GM23248 (cell line): ENCODE data around the gene CALM1. TPM values are rescaled to one million over a fixed set of nuclear protein-coding genes. Genes with fewer than 3 reads are reported as not detected.

Source experiments
- DNase-seq: peaks from one replicate; pipeline ENCODE4 v3.0.0-alpha.2; 2015
- H2AFZ ChIP-seq: fragments of 200-600 bp; sonication (generic); 2 replicates; pipeline ENCODE4 v1.6.1; 2016; ENCODE audit warnings: antibody characterized with exemption
- H3F3A ChIP-seq: fragments of 200-600 bp; sonication (generic); 2 replicates; pipeline ENCODE4 v1.6.1; 2016; ENCODE audit warnings: mild to moderate bottlenecking, antibody characterized with exemption, mixed run types; ENCODE audit not compliant: insufficient read depth
- H3K27ac ChIP-seq: fragments of 200-600 bp; sonication (generic); 2 replicates; pipeline ENCODE4 v1.5.1; 2016; ENCODE audit warnings: mild to moderate bottlenecking
- H3K27me3 ChIP-seq: fragments of 200-600 bp; sonication (generic); replicated peaks from 2 replicates; pipeline ENCODE4 v1.6.1; 2016; ENCODE audit warnings: mild to moderate bottlenecking; ENCODE audit not compliant: insufficient read depth
- H3K36me3 ChIP-seq: fragments of 200-600 bp; sonication (generic); 2 replicates; pipeline ENCODE4 v1.6.1; 2016; ENCODE audit warnings: low read depth, mild to moderate bottlenecking
- H3K4me1 ChIP-seq: fragments of 200-600 bp; sonication (generic); 2 replicates; pipeline ENCODE4 v1.6.1; 2016; ENCODE audit warnings: mild to moderate bottlenecking; ENCODE audit not compliant: insufficient read depth
- H3K4me2 ChIP-seq: fragments of 200-600 bp; sonication (generic); one replicate; pipeline ENCODE4 v1.6.1; 2016; ENCODE audit warnings: mild to moderate bottlenecking; ENCODE audit not compliant: unreplicated experiment
- H3K4me3 ChIP-seq: fragments of 200-600 bp; sonication (generic); 2 replicates; pipeline ENCODE4 v1.5.1; 2016; ENCODE audit warnings: mild to moderate bottlenecking
- H3K79me2 ChIP-seq: fragments of 200-600 bp; sonication (generic); 2 replicates; pipeline ENCODE4 v1.6.1; 2016; ENCODE audit warnings: mild to moderate bottlenecking; ENCODE audit not compliant: insufficient read depth
- H3K9ac ChIP-seq: fragments of 200-600 bp; sonication (generic); 2 replicates; pipeline ENCODE4 v1.6.1; 2016; ENCODE audit warnings: mild to moderate bottlenecking
- H3K9me2 ChIP-seq: fragments of 200-600 bp; sonication (generic); 2 replicates; pipeline ENCODE4 v1.6.1; 2016; ENCODE audit warnings: mixed run types, mild to moderate bottlenecking, moderate library complexity; ENCODE audit not compliant: insufficient read depth
- H3K9me3 ChIP-seq: fragments of 200-600 bp; sonication (generic); one replicate; pipeline ENCODE4 v1.6.1; 2017; ENCODE audit warnings: low read depth
- H4K20me1 ChIP-seq: fragments of 200-600 bp; sonication (generic); 2 replicates; pipeline ENCODE4 v1.6.0; 2016; ENCODE audit not compliant: insufficient read depth
- EZH2 ChIP-seq: fragments of 200-600 bp; sonication (generic); IDR thresholded peaks from 2 replicates; pipeline ENCODE4 v1.6.1; 2018; ENCODE audit warnings: antibody characterized with exemption, mild to moderate bottlenecking; ENCODE audit not compliant: insufficient read depth, poor library complexity, severe bottlenecking
- EZH2phosphoT487 ChIP-seq: fragments of 200-600 bp; sonication (generic); IDR thresholded peaks from 2 replicates; pipeline ENCODE4 v1.6.1; 2018; ENCODE audit warnings: antibody characterized with exemption, moderate library complexity, mild to moderate bottlenecking, low read depth; ENCODE audit not compliant: insufficient read depth
- WGBS, 2 experiments: methylation state at CpG; one replicate each; pipeline ENCODE4 v1.1.6; 2015 to 2017; ENCODE audit warnings: low lambda C conversion rate in 2 of 2, low coverage in 1 of 2; ENCODE audit errors: missing lambda C conversion rate in 2 of 2; 5-methylcytosine and 5-hydroxymethylcytosine counted together
- in situ Hi-C: fragments of 300-500 bp; cut with MboI; formaldehyde crosslinking; loops from 2 replicates; pipeline ENCODE4 v1.15.0; 2020
- polyA plus RNA-seq: library from polyadenylated mRNA; unstranded; fragments of >200 nt; fragmentation: Nextera tagmentation; extraction: Ambion mirVana; gene quantifications from 2 replicates; pipeline ENCODE4 v1.2.1, GENCODE V29; 2016
- total RNA-seq: library from RNA; depleted of rRNA; stranded (reverse); fragments of >200 nt; shearing (Covaris generic); gene quantifications from 2 replicates; pipeline ENCODE4 v1.2.3, GENCODE V29; 2014

Gene CALM1
- total and polyA plus RNA-seq, 2 experiments from 2014 or later, result 281 to 782 TPM

DNA sequence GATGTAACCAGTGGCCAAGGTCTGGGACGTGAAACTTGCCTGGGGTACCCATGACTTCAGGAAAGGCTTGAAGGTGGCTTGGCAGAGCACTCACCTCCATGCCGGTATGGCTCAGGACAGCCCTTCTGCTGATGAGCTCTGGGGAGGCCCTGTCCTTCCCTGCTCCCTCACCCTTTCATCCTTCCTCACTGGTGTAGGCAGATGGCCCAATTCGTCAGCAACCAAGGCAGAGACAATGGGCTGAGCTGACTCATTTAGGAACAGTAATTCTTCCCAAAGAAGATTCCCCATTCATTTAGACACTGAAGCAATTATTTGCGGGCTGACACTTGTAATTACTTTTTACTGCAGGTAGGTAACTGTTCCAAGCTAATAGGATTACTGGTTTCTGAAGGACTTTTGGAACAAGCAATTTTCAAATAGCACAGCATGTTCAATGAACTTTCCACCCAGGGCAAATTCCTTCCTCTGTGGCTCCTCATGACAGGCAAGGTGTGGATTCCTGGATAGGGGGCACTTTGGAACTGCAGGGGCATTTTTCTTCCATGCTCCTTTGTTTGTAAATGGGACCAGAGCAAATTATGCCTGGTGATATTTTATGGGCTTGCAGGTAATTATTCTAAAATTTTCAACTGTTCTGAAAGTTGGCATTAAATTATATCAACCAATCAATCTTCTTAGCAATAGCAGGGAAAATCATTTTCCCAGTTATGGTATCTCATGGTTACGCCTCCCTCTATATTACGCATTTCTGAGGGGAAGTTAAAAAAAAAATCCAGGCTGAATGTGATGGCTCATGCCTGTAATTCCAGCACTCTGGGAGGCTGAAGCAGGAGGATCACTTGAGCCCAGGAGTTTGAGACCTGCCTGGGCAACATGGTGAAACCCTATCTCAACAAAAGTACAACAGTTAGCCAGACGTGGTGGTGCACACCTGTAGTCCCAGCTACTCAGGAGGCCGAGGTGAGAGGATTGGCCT lies 41.0 kb upstream of the CALM1 start:
- no peaks in the 10 kb centered on the region for H3F3A ChIP-seq
- no peak overlapping the region for H3K9ac ChIP-seq
- TF ChIP-seq EZH2, result no peak
- H4K20me1 ChIP-seq, result no peaks in the 10 kb centered on the region
- H3K36me3 ChIP-seq, result no peaks in the 10 kb centered on the region
- 75 to 77% methylated on average over 8 of the region's 8 CpGs for WGBS, 2 experiments
- H3K9me2 ChIP-seq, result no peaks in the 10 kb centered on the region
- H3K4me3 ChIP-seq, result no peak overlapping the region
- peaks cover 13% of the 10 kb centered on the region for H3K27me3 ChIP-seq
- no peaks in the 10 kb centered on the region for H3K4me1 ChIP-seq
- in situ Hi-C loops, result no loop called here
- H3K79me2 ChIP-seq, result no peaks in the 10 kb centered on the region
- no peak overlapping the region for H3K27ac ChIP-seq
- peak; percentile 48 for DNase-seq
- H3K9me3 ChIP-seq, result no peaks in the 10 kb centered on the region
- H2AFZ ChIP-seq, result no peak overlapping the region
- no peak overlapping the region for H3K4me2 ChIP-seq

DNA sequence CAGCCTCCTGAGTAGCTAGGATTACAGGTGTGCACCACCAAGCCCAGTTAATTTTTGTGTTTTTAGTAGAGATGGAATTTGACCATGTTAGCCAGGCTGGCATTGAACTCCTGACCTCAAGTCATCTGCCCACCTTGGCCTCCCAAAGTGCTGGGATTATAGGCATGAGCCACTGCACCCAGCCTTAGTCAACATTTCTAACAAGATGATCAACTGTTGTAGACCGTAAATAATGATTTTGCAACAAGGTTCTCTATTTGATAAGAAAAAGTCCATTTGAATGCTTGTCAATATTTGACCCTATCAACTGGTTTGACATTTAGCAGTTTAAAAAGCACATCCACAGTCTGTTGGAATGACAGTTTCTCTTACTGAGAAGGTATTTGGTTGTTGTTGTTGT lies 39.9 kb upstream of the CALM1 start:
- H3K9me2 ChIP-seq, result no peaks in the 10 kb centered on the region
- no peaks in the 10 kb centered on the region for H3K36me3 ChIP-seq
- in situ Hi-C loops, result no loop called here
- DNase-seq, result no peak
- H4K20me1 ChIP-seq, result no peaks in the 10 kb centered on the region
- H3K79me2 ChIP-seq, result no peaks in the 10 kb centered on the region
- TF ChIP-seq EZH2phosphoT487 (no peak), EZH2 (no peak)
- peaks cover 13% of the 10 kb centered on the region for H3K27me3 ChIP-seq
- no peaks in the 10 kb centered on the region for H3F3A ChIP-seq
- no peak overlapping the region for H3K4me3 ChIP-seq
- no peak overlapping the region for H3K9ac ChIP-seq
- H3K27ac ChIP-seq, result no peak overlapping the region
- no peak overlapping the region for H2AFZ ChIP-seq
- no peaks in the 10 kb centered on the region for H3K9me3 ChIP-seq
- WGBS, 2 experiments, result 23 to 24% methylated on average over 1 of the region's 1 CpG
- H3K4me1 ChIP-seq, result no peaks in the 10 kb centered on the region
- H3K4me2 ChIP-seq, result no peak overlapping the region

DNA sequence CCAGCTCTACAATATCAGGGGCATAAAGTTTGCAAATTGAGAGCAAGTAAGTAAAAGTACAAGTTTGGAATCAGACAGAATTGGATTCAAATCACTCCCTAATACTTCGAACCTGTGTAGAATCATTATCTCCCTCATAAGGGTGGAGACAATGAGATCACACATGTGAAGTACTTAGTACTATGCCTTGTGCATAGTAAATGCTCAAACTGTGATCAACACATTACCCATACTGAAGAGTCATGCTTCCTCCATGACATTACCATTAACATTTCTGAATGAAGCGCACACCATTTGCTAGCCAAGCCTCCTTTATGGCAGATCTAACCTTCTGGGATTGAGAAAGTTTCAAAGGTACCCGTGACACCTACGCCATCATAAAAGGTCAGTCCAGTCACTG lies 38.5 kb upstream of the CALM1 start:
- 53 to 56% methylated on average over 4 of the region's 4 CpGs for WGBS, 2 experiments
- Histone ChIP-seq H2AFZ (no peak overlapping the region), H3F3A (no peaks in the 10 kb centered on the region)

DNA sequence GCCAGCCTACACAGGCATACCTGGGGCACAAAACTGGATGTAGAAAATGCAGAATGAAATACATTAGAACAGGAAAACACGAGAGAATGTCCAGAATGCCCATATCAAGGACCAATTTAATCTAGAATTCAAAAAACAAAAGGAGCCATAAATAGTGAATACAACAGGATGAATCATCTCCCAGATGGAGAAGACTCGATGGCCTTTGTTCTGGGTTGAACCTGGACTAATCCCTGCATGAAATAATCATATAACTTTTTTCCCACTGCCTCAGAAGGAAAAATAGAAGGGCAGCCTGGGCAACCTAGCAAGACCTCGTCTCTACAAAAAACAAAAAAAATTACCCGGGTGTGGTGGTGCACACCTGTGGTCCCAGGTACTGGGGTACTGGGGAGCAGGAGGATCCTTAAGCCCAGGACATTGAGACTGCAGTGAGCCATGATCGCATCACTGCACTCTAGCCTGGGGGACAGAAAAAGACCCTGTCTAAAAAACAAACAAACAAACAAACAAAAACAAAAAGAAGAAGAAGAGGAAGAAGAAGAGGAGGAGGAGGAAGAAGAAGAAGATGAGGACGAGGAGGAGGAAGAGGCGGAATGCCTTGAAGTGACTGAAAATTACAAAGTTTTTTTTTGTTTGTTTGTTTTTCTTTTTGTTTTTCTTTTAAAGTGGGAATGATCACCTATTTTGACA lies 34.8 kb upstream of the CALM1 start:
- H3K4me2 ChIP-seq, result no peak overlapping the region
- H3K9me3 ChIP-seq, result no peaks in the 10 kb centered on the region
- H3K4me3 ChIP-seq, result no peak overlapping the region
- no peak overlapping the region for H3K9ac ChIP-seq
- in situ Hi-C loops, result no loop called here
- H3K9me2 ChIP-seq, result no peaks in the 10 kb centered on the region
- H3K27me3 ChIP-seq, result peaks cover 13% of the 10 kb centered on the region
- no peak for TF ChIP-seq EZH2phosphoT487
- no peak for TF ChIP-seq EZH2
- H3K79me2 ChIP-seq, result no peaks in the 10 kb centered on the region
- no peaks in the 10 kb centered on the region for H4K20me1 ChIP-seq
- no peak for DNase-seq
- no peaks in the 10 kb centered on the region for H3K4me1 ChIP-seq
- 62 to 70% methylated on average over 7 of the region's 7 CpGs for WGBS, 2 experiments
- H3K36me3 ChIP-seq, result no peaks in the 10 kb centered on the region
- no peak overlapping the region for H2AFZ ChIP-seq
- no peak overlapping the region for H3K27ac ChIP-seq
- H3F3A ChIP-seq, result no peaks in the 10 kb centered on the region

More for the DNA sequence above, 38.5 kb upstream of the CALM1 start:
- H3K4me2 ChIP-seq, result no peak overlapping the region
- H3K4me1 ChIP-seq, result no peaks in the 10 kb centered on the region
- DNase-seq, result no peak
- H3K36me3 ChIP-seq, result no peaks in the 10 kb centered on the region
- no peak overlapping the region for H3K27ac ChIP-seq
- H3K4me3 ChIP-seq, result no peak overlapping the region
- TF ChIP-seq EZH2, result no peak
- no peak for TF ChIP-seq EZH2phosphoT487
- H3K9me2 ChIP-seq, result no peaks in the 10 kb centered on the region
- H4K20me1 ChIP-seq, result no peaks in the 10 kb centered on the region
- in situ Hi-C loops, result no loop called here
- peaks cover 13% of the 10 kb centered on the region for H3K27me3 ChIP-seq
- H3K9ac ChIP-seq, result no peak overlapping the region
- no peaks in the 10 kb centered on the region for H3K9me3 ChIP-seq
- no peaks in the 10 kb centered on the region for H3K79me2 ChIP-seq
